GM23248 (cell line): ENCODE data around the gene PPP1R1A.

Experiments
- EZH2 ChIP-seq: fragments of 200-600 bp; sonication (generic); IDR thresholded peaks from 2 replicates; pipeline ENCODE4 v1.6.1; 2018; ENCODE audit warnings: antibody characterized with exemption, mild to moderate bottlenecking; ENCODE audit not compliant: insufficient read depth, poor library complexity, severe bottlenecking
- EZH2phosphoT487 ChIP-seq: fragments of 200-600 bp; sonication (generic); IDR thresholded peaks from 2 replicates; pipeline ENCODE4 v1.6.1; 2018; ENCODE audit warnings: antibody characterized with exemption, moderate library complexity, mild to moderate bottlenecking, low read depth; ENCODE audit not compliant: insufficient read depth

GRCh38 chr12:54603173-54603814 is 14.8 kb upstream of the PPP1R1A start:
- TF ChIP-seq EZH2phosphoT487: no peak
- no peak for TF ChIP-seq EZH2
